GM18873 (cell line): Measurements from ENCODE around the gene FBLIM1.
"Not testable (repeated sequence)": the region's sequence is repeated elsewhere in the genome, so short reads cannot be mapped to it uniquely, and the experiment has no call there.

Source experiments
- ATAC-seq: cut with Tn5 transposase; IDR thresholded peaks from one replicate; pipeline ENCODE4 v1.9.1; 2021; ENCODE audit warnings: mild to moderate bottlenecking, moderate library complexity, moderate number of reproducible peaks; ENCODE audit not compliant: unreplicated experiment, low FRiP score

Gene FBLIM1

DNA sequence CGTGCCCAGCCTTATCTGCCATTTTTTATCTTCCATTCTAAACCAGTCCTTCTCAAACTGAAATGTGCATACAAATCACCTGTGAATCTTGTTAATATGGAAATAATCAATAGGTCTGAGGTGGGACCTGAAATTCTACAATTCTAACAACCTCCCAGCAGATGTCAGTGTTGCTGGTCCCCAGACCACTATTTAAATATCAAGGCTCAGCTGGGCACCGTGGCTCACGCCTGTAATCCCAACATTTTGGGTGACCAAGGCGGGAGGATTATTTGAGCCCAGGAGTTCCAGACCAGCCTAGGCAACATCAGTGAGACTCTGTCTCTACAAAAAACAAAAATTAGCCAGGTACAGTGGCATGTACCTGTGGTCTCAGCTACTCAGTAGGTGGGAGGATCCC is 44.8 kb downstream of the FBLIM1 start:
- no peak for ATAC-seq

DNA sequence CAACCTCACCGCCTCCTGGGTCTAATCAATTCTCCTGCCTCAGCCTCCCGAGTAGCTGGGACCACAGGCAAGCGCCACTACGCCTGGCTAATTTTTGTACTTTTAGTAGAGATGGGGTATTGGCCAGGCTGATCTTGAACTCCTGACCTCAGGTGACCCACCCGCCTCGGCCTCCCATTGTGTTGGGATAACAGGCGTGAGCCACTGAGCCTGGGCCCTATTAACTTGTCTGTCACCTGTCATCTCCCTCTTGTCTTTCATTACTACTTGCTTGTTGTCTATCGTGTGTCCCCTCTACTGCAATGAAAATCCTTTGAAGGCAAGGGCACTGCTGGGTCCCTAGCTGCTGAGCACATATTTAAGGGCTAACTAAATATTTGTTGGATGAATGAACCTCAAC is 45.5 kb downstream of the FBLIM1 start:
- no peak for ATAC-seq

DNA sequence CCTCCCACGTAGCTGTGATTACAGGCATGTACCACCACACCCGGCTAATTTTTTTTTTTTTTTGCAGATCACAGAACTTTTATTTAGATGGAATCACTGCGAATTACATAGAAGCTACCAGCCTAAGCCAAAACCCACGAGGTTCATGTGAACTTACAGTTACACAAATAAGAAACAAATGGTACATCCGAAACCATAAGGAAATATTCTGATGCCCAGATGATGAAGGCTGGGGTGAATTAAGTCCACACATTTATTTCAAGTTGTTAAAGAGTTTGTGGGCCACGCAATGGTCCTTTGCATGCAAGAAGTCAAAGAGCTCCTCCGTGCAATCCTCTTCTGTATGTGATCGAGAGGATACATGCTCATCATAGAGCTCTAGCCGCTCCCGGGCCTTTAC is 48.5 kb downstream of the FBLIM1 start:
- no peak for ATAC-seq

DNA sequence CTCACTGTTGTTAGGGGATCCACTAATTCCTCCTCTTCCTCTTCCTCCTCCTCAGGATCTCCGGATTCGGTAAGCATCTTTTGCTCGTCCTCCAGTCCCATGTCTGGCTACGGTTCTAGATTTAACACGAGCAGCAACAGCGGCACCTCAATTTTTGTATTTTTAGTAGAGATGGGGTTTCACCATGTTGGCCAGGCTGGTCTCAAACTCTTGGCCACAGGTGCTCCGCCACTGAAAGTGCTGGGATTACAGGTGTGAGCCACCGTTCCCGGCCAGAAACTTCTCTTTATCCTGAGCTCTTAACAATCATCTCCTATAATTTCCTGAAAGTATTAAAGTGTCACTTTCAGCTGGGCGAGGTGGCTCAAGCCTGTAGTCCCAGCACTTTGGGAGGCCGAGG is 49.0 kb downstream of the FBLIM1 start, which contains the start of gene UQCRHL:
Gene UQCRHL (minus strand): TSS at position 101 of the 400 bp plus-strand sequence. CDS start 0 bp downstream, at position 101.
- ATAC-seq, result not testable (repeated sequence)

DNA sequence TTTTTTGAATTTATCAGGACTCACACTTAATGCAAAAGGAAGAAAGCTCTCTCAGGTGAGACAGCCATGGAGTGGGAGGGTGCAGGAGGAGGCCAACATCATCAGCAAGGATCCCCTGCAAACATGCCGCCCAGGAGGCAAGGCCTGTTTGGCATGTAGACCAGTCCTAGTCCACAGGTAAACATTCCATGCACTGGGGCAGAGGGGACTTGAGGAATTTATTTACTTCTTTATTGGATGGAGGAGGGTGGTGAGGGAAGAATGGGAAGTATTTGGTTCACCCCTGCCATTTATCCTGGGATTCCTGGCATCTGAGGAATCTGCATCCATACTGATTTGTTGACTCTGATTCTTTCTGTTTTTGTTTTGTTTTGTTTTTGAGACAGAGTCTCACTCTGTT is 50.4 kb downstream of the FBLIM1 start:
- ATAC-seq, result no peak

DNA sequence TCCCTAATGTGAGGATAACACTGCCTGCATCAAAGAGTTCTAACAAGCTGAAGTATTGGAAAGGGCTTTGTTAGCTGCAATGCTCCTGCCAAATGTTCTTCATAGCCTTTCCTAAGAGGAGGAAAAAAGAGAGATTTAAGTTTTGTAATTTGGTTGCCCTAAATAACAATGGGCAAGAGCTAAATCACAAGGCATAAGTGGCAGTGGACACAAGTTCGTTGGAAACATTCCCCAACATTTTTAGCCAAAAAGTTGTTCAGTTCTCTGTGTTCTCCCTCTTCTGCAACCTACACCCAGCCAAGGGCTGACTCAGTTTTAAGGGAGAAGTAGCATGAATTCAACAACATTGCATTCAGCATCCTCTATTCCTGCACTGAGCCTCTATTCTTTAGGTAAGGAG is 51.5 kb downstream of the FBLIM1 start:
- ATAC-seq, result no peak

DNA sequence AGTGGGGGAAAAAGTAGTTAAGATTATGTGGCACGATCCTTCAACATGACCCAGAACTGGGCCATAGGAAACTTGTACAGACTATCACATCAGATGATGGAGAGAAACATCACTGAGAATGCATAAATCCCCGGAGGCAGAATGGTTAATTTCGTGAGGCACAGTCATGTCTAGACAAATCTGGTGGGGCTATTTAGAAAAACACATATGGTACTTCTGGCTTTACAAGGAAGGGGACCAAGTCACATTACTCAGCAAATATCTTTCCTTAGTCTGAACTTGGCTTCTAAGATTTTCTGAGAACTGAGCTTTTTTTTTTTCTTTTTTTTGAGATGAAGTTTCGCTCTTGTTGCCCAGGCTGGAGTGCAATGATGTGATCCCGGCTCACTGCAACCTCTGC is 58.1 kb downstream of the FBLIM1 start:
- ATAC-seq, result no peak

DNA sequence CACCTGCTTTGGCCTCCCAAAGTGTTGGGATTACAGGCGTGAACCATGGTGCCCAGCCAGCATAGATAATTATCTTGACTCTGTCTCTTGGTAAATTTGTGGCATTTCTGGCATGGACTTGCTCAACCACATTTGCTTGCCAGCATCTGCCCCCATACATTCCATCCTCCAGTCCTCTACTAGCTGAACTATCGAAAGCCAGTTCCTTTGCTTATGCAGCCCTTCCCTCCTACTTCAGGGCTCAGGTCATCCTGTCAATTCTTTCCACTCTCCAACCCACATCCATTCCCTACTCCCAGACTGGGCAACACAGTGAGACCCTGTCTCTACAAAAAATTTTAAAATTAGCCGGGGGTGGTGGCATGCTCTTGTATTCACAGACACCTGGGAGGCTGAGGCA is 61.9 kb downstream of the FBLIM1 start:
- no peak for ATAC-seq

DNA sequence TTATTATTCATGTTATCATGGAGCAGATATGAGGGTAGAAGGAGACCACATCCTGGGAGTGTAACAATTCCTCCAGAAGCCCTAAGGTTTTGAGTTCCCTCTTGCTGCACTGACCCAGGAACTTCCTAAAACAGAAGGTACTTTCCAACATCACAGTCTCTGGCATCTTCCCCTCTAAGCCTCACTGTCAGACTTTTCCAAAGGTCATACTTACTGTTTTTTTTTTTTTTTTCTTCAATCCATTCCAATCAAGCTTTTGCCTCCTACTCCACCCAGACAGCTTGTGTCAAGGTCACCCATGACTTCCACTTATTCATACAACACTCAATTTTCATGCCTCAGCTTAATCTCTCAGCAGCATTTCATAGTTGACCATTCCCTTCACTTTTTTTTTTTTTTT is 67.2 kb downstream of the FBLIM1 start:
- no peak for ATAC-seq

DNA sequence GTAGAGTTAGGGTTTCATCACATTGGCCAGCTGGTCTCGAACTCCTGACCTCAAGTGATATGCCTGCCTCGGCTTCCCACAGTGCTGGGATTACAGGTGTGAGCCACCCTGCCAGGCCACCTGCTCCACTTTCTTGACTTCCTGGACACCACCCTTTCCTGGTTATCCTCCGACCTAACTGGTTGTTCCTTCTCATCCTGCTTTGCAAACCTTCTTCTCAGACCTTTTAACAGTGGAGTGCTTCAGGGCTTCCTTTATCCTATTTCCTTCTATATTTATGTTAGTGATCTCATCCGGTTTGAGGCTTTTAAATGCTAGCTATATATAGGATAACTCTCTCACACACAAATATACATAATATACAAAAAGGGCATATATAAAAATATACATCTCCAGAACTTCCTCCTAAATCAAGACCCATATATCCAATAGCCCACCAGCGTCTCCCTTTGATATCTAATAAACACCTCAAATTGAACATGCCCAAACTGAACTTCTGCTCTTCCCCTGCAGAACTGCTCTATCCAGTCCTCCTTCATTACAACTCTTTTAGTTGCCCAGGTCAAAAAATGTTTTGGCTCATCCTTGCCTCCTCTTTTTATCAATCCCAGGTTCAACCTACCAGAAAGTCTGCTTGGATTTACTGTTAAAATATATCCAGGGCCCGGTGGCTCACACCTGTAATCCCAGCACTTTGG is 68.4 kb downstream of the FBLIM1 start:
- no peak for ATAC-seq

DNA sequence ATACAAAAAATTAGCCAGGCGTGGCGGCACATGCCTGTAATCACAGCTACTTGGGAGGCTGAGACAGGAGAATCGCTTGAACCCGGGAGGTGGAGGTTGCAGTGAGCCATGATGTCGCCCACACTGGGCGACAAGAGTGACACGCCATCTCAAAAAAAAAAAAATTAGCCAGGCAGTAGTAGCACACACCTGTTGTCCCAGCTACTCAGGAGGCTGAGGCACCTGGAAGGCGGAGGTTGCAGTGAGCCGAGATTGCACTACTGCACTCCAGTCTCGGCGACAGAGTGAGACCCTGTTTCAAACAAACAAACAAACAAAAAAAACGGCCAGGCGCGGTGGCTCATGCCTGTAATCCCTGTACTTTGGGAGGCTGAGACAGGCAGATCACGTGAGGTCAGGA is 69.0 kb downstream of the FBLIM1 start:
- not testable (repeated sequence) for ATAC-seq

DNA sequence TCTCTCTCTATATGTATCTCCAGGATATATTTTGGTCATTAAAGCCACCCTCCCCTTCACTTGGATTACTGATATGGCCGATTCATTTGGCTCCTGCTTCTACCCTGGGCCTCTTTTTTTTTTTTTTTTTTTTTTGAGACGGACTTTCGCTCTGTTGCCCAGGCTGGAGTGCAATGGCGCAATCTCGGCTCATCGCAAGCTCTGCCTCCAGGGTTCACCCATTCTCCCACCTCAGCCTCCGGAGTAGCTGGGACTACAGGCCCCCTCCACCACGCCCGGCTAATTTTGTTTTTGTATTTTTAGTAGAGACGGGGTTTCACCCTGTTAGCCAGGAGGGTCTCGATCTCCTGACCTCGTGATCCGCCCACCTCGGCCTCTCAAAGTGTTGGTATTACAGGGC is 70.3 kb downstream of the FBLIM1 start:
- not testable (repeated sequence) for ATAC-seq

DNA sequence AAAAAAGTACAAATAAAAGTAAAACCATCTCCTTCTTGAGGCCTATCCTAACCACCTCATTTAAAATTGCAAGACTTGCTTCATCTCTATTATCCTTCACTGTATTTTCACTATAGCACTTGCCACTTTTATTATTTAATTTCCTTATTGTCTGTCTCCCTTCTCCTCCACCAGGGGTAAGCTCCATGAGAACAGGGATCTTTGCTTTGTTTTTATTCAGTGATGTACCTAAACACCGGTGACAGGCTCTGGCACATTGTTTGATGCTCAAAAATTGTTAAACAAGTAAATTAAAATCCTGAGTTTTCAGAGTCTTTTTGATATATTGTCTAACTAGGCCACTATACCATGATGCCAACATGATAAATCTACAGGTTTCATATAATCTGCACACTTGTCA is 71.7 kb downstream of the FBLIM1 start:
- no peak for ATAC-seq

DNA sequence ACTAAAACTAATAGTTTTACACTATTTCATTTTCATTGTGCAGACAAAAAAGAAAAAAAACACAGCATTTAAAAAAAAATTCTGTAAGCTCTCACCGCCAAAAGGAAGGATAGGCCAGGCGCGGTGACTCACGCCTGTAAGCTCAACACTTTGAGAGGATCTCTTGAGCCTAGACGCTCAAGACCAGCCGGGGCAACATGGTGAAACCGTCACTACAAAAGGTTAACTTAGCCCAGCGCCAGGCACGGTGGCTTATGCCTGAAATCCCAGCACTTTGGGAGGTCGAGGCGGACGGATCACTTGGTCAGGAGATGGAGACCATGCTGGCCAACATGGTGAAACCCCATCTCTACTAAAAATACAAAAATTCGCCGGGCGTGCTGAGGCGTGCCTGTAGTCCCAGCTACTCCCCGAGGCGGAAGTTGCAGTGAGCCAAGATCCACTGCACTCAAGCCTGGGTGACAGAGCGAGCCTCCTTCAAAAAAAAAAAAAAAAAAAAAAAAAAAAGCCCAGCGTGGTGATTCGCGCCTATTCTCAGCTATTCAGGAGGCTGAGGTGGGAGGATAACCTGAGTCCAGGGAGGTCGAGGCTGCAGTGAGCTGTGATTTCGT is 74.6 kb downstream of the FBLIM1 start:
- no peak for ATAC-seq

DNA sequence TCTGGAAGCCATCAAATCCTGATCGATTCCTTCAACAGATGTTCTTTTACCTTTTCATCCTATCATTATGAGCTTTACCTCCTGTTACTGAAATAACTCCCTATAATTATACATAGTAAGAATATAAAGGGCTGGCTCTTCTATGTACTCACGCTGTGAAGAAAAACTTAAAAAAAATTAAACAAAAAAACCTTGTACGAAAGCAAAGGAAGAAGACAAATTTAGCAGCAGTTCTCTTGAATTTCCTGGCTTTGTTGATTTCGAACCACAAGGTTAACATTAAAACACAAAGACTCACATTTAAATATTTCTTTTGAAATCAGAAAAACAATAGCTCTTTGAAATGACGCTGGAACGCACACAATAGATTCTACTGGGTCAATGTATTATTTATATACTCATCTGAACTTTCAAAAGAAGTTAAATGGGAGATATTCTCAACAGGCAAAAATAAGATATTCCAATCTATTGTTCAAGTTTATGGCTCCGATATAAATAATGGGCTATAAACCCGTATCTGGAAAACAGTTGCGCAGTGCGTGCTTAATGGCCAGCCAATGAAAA is 75.3 kb downstream of the FBLIM1 start:
- ATAC-seq, result no peak

DNA sequence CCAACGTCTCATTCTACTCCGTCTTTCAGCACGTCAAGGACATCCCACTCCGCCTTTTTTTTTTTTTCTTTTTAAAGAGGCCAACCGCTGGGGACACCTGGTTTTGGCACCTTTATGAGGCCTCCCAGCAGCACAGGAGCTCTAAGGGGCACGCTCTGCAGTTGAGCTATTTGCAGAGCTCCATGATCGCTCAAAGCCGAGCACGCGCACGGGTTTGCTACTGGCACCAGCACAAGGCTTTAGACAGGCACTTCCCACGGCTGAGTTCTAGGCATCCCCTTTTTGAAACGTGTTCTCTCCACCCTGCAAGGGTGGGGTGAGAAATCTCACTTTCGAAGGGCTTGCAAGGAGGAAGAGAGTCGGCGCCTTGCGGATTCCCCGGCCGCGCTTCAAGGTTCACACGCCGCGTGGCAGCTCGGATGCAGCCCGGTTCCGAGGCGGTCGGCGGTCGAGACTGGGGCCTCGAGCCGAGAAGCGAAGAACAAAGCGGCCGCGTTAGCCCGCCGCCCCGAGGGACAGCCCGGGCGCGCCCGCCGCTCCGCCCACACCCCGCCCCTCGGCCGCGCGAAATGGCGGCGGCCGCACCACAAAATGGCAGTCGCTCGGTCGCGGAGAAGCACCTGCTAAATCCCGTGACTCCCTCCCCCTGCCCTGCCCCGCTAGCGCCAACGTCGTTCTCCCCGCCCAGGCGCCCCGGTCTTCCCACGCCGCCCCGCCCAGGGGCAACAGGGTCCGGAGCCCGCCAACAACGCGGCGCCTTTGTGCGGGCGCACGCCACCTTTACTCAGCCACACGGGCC is 76.0 kb downstream of the FBLIM1 start:
- ATAC-seq, result peak; percentile 31

DNA sequence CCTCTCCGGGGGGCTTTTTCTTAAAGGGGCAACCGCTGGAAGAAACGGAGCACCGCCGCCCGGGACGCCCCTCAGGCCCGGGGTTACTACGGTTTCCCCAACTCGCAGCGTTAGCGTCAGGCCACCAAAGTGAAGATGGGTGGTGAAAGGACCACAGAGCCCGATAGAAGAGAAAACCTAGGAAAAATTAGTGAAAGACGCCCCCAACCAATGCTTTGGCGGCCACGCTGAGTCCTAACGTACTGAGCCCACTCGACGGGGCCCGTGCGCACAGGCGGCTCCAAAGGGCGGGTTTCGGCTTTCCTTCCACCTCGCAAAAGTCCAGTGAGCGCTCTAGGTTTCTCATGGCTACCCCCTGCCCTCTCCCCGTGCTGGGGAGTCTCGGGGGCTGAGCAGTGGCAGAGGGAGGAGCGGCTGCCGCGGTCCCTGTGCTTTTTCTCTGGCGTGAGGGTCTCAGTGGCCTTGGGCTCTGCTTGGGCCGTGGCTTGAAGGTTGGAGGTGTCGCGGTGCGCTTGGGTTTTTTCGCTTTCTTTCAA is 76.7 kb downstream of the FBLIM1 start:
- ATAC-seq, result peak; percentile 16

DNA sequence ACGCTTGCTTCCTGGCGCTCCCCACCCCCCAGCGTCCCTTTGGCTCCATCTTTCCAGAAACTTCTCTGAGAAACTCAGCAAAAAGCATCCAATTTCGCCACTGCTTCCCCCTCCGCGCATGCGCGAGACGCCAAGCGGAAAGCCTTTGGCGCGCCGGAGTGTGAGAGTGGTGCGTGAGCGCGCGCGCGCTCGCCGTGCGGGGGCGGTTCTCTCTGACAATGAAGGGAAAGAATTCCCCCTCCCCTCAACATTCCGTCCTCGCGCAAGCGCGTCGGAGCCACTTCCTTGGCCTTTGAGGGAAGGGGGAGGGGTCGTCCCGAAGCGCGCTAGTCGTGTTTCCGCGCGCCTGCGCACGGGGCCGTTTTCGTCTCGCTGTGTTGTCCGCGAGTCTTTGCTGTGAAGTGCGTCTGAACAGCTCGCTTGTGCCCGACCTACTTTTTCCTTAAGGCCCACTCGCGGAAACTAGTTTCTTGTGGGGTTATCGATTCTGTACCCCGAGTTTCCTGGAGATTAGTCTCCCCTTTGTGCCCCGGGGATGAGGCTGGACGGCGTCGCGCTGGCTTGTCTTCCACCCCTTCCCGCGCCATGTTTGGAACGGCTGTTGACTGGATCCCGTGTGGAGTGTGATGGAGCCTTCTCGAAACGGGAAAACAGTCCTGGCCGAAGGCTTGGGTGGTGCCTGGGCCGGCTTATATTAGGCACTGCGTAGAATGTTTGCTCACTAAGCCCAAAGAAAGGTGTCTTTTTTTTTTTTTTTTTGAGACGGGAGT is 77.3 kb downstream of the FBLIM1 start:
- peak; percentile 41 for ATAC-seq
